ENCODE measurements around the gene C2CD3.

- TF ChIP-seq, protein P1, sequence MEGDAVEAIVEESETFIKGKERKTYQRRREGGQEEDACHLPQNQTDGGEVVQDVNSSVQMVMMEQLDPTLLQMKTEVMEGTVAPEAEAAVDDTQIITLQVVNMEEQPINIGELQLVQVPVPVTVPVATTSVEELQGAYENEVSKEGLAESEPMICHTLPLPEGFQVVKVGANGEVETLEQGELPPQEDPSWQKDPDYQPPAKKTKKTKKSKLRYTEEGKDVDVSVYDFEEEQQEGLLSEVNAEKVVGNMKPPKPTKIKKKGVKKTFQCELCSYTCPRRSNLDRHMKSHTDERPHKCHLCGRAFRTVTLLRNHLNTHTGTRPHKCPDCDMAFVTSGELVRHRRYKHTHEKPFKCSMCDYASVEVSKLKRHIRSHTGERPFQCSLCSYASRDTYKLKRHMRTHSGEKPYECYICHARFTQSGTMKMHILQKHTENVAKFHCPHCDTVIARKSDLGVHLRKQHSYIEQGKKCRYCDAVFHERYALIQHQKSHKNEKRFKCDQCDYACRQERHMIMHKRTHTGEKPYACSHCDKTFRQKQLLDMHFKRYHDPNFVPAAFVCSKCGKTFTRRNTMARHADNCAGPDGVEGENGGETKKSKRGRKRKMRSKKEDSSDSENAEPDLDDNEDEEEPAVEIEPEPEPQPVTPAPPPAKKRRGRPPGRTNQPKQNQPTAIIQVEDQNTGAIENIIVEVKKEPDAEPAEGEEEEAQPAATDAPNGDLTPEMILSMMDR (IDR thresholded peaks at IDR 0.05) = no peak
- no peak for TF ChIP-seq POLR2A (IDR thresholded peaks at IDR 0.05)
Observed at GRCh38 chr11:74015919-74016684, 154.7 kb downstream of the C2CD3 start.

All from body of pancreas (tissue), 4 donors.